ENCODE data around the gene COL5A1.
"Not testable (repeated sequence)": the region's sequence is repeated elsewhere in the genome, so short reads cannot be mapped to it uniquely, and the experiment has no call there.

The COL5A1 gene

DNA sequence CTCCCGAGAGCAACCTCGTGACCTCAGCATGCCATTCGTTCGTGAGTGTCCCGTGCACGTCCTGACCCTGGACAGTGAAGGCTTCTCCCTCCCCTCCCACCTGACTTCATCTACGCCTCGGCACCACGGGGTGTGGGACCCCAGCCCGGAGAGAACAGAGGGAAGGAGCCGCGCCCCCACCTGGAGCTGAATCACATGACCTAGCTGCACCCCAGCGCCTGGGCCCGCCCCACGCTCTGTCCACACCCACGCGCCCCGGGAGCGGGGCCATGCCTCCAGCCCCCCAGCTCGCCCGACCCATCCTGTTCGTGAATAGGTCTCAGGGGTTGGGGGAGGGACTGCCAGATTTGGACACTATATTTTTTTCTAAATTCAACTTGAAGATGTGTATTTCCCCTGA lies 200.7 kb downstream of the COL5A1 start:
- no peak for DNase-seq

DNA sequence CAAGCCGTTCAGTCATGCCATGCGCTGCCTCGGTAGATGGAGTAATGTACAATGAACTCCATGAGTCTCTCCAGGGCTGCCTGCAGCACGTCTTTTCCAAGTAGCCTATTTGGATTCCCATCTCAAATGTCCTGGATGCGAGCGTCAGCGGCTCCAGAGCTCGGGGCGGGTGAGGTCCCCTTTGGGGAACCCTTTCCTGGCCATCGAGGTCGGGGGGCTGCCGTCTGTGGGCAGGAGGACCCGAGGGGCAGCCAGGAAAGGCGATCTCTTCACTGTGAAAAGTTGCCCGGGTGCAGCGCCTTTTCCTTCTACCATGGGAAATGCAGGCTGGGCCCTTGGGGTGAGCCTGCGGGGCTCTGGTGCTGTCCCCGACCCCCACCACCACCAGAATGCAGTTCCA lies 202.1 kb downstream of the COL5A1 start:
- DNase-seq = no peak

- no peak for DNase-seq
These were observed 203.2 kb downstream of the COL5A1 start for GRCh38 chr9:134844821-134845220.

DNA sequence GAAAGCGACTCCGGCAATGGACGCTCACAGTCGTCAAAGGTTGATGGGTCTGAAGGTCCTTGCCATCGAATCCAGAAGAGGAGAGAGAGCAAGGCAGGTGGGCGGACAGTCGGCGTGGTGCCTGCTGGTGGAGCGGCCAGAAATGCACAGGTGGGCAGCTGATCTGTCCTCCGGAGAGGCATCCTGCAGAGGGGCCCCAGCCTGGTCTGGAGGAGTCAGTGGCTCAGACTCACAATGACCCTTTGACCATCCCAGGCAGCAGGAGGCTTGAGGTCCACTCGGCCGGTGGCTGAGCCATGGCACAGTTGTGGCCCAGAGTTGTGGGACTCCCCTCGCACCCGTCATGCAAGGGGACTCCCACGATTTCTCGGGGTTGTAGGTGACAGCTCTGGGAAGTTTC lies 204.6 kb downstream of the COL5A1 start:
- no peak for DNase-seq

DNA sequence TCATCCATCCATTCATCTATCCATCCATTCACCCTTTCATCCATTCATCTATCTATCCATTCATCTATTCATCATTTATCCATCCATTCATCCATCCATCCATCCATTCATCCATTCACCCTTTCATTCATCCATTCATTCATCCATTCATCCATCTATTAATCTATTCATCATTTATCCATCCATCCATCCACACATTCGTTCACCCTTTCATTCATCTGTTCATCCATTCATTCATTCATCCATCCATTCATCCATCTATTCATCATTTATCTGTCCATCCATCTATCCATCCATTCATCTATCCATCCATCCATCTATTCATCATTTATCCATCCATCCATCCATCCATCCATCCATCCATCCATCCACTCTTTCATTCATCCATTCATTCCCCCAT lies 205.1 kb downstream of the COL5A1 start:
- no peak for DNase-seq

DNA sequence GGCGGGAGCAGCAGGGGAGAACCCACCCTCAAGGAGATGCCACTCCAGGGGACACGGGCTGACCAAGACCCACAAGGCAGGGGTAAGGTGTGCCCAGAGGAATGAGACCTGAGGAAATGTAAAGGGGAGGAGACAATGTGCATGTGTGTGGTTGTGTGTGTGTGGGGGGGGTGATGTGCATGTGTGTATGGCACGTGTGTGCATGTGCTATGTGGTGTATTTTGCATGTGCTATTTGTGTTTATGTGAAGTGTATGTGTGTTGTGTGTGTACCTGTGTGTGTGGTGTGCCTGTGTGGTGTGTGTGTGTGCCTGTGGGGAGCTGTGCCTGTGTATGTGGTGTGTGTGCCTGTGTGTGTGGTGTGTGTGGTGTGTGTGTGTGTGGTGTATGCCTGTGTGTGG lies 205.5 kb downstream of the COL5A1 start:
- no peak for DNase-seq

- DNase-seq = peak; percentile 44
These were observed 206.3 kb downstream of the COL5A1 start for GRCh38 chr9:134847752-134848432.

DNA sequence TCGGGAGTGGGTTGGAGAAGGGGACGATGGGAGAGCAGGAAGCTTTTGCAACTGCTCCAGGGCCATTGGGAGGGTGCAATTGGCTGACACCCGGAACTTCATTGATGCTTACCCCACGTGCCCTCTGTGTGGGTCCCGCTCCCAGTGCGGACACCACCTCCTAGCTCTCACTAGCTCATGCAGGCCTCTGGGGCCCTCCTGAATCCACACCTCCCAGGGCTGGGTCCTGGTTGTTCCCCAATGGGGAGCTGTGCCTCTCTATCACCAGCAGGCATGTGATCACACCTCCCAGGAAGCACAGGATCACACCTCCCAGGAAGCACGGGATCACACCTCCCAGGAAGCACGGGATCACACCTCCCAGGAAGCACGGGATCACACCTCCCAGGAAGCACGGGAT lies 206.9 kb downstream of the COL5A1 start:
- peak; percentile 37 for DNase-seq

DNA sequence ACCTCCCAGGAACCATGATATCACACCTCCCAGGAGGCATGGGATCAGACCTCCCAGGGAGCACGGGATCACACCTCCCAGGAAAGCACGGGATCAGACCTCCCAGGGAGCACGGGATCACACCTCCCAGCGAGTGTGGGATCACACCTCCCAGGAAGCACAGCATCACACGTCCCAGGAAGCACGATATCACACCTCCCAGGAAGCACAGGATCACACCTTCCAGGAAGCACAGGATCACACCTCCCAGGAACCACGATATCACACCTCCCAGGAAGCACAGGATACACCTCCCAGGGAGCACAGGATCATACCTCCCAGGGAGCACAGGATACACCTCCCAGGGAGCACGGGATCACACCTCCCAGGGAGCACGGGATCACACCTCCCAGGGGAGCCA lies 209.0 kb downstream of the COL5A1 start:
- no peak for DNase-seq

- no peak for DNase-seq
These were observed 209.4 kb downstream of the COL5A1 start for GRCh38 chr9:134851020-134851419.

- DNase-seq = no peak
These were observed 211.5 kb downstream of the COL5A1 start for GRCh38 chr9:134852906-134853654.

- DNase-seq = no peak
These were observed 212.3 kb downstream of the COL5A1 start for GRCh38 chr9:134853893-134854292.

- no peak for DNase-seq
These were observed 213.0 kb downstream of the COL5A1 start for GRCh38 chr9:134854541-134854981.

DNA sequence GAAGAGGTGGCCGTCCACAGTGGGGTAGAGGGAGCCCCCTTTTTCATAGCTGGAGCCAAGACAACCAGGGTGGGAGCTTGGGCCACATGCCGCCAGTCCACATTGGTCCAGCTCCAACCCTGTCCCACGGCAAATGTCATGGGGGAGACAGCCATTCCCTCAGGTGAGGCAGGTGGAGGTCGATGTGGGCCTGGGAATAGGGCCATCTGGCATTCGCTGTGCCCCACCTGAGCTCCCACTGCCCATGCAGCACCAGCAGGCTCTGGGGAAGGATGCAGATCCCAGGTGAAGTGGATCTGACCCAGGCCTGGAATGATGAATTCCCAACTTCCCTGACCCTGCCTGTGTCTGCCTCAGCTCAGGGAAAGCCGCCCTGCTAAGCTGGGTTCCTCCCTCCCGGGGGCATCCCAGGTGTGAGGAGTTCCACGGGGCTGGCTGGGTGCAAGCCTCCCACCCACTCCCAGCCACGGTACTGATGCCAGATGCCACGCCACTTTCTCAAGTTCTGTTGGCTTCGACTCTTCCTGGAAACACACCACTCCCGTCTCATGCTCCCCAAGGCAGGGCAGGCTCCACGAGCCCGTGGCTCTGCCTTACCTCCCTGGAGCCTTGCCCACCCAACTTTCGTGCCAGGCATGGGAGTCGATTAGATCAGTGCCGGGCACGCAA lies 213.8 kb downstream of the COL5A1 start:
- no peak for DNase-seq

- DNase-seq = no peak
These were observed 214.3 kb downstream of the COL5A1 start for GRCh38 chr9:134855900-134856377.

- not testable (repeated sequence) for DNase-seq
These were observed 215.8 kb downstream of the COL5A1 start for GRCh38 chr9:134857451-134857850.

GRCh38 chr9:134858051-134858841 lies 216.6 kb downstream of the COL5A1 start:
- DNase-seq = peak; percentile 75

DNA sequence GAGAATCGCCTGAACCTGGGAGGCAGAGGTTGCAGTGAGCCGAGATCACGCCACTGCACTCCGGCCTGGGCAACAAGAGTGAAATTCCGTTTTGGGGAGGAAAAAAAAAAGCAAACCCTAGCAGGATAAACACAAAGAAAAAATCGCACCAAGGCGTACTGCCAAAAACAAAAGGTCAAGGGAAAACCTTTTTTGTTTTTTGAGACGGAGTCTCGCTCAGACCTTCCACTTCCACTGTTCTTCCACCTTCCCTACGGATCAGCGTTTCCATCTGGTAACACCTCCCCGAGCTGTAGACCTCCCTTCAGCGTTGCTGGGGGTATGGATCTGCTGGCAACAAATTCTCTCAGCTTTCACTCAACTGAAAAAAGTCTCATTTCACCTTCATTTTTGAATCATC lies 218.9 kb downstream of the COL5A1 start:
- DNase-seq = no peak

- DNase-seq = no peak
These were observed 220.2 kb downstream of the COL5A1 start for GRCh38 chr9:134861595-134862334.

DNA sequence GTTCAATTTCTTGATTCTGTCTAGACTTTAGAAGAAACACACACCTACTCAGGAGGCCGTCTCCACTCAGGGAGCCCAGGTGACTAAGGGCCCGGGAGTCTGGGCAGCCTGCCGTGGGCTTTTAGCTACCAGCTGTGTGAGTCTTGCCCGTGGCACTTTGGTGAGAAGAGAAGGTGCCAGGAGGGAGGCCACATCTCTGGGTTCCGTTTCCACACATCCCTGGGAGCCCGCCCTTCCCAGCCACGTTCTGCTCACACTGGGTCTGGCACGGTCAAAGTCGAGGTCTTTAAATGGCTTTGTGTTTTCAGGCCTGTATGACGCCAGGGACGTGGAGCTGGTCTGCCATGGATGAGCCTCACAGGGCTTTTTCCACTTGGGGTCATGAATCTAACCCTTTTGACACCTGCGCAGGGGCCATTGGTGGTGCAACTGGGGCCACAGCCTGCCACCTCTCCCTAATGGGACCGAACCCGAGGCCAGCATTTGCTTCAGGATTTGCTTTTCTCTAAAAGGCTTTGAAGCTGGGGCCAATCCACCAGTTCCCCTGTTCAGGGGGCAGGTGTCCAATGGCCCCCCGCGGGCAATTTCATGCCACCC lies 221.8 kb downstream of the COL5A1 start:
- no peak for DNase-seq

Data from fibroblast of skin of scalp (primary cell).